HG03108 (cell line): ENCODE results near the gene THRA.
"Not testable (repeated sequence)": the region's sequence is repeated elsewhere in the genome, so short reads cannot be mapped to it uniquely, and the experiment has no call there.

Source experiments
- ATAC-seq: cut with Tn5 transposase; IDR thresholded peaks from one replicate; pipeline ENCODE4 v1.9.1; 2021; ENCODE audit warnings: moderate library complexity; ENCODE audit not compliant: unreplicated experiment

The THRA gene

DNA sequence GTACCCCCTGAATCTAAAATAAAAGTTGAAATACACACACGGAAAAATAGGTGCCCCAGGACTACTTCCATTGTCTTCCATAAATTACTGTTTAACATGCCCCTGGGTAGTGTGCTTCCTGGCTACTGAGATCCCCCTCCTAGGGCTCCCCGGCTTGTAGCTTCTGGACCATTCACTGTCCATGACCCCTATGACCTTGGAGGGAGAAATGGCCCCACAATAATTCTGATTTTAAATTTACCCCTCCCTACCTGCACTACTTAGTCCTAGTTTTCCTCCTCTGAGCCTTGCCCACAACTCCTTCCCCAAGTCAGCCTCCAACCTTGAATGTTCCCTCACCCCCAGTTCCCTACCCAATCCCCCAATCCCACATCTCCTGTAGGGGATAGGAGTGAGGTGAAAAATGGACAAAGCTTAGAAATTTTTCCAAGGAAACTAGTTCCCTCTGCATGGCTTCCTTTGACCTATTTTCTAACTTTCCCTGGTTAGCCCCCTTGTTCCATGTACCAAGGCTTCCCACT, 49.5 kb downstream of the THRA start:
- no peak for ATAC-seq

DNA sequence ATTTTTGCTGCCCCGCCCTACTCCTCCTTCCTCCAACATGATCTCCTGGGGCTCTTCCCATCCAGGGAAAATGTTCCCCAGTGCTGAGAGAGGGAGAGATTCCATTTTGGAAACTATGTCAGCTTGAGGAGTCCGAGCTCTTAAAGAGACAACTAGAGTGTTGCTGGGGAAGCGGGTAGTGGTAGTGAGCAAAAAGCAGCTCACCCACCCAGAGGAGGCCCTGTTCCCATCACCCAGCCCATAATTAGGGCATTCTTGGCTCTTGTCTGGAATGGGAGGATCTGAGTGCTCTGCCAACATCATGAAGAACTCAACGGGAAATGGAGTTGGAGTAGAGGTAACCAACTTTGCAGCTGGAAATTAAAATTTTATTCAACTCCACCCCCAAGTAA, 49.9 kb downstream of the THRA start:
- ATAC-seq = no peak

DNA sequence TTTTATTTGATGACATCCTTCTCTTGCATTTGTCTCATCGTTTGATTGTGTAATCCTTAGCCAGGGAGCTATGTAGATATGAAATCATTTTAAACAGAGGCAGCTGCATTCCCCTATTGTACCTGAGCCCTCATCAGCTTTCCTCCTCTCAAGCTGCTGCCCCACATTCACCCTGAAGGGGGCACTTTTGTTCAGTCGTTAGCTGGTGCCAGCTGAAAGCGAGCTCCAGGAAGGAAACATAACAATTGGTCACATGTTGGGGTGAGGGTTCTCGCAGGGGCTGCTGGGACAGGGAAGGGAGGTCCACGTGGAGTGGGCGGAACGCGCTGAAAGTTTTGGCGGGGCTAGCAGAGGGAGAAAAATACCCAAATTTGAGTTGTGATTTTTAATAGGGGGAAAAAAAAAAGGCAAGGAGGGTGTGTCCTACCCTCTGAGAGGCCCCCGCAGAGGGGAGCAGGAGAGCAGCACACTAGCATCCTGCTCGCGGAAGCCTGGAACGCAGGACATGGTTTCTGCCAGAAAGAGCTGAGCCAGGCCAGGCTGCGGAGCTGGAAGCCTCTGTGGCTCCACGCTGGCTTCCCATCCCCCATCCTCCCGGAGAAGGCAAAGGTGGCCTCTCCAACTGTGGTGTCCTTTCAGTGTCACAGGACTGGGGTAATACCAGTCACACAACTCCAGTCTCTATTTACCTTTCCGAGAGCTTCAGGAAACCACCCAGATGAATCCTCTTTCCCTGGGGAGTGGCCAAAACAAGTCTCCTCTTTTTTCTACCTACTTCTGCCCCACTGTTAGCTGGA, 50.5 kb downstream of the THRA start:
- peak; percentile 72 for ATAC-seq

DNA sequence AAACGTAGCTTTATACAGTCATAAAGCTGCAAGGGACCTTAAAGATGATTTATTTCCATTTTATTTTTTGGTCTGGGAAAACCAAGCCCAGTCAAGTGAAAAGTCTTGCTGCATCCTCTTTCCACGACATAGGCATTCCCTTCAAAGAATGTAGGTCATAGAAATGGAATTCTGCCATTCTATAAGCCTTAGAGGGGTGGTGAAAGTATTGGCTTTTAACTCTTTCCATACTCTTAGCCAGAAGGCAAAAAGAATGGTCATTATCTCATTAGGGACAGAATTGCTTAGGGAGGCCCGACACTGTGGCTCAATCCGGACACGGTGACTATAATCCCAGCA, 51.1 kb downstream of the THRA start:
- ATAC-seq = no peak

DNA sequence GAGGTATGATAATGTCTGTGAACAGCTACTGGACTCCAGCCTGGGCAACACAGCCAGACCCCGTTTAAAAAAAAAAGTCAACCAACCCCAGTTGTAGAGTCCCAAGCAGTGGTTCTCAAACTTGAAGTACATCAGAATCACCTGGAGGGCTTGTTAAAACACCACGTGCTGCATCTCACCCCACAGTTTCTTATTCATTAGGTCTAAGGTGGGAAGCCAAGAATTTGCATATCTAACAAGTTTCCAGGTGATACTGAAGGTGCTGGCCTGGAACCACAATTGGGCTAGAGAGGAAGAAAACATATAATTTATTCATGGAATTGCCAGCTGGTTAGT, 52.3 kb downstream of the THRA start:
- no peak for ATAC-seq

DNA sequence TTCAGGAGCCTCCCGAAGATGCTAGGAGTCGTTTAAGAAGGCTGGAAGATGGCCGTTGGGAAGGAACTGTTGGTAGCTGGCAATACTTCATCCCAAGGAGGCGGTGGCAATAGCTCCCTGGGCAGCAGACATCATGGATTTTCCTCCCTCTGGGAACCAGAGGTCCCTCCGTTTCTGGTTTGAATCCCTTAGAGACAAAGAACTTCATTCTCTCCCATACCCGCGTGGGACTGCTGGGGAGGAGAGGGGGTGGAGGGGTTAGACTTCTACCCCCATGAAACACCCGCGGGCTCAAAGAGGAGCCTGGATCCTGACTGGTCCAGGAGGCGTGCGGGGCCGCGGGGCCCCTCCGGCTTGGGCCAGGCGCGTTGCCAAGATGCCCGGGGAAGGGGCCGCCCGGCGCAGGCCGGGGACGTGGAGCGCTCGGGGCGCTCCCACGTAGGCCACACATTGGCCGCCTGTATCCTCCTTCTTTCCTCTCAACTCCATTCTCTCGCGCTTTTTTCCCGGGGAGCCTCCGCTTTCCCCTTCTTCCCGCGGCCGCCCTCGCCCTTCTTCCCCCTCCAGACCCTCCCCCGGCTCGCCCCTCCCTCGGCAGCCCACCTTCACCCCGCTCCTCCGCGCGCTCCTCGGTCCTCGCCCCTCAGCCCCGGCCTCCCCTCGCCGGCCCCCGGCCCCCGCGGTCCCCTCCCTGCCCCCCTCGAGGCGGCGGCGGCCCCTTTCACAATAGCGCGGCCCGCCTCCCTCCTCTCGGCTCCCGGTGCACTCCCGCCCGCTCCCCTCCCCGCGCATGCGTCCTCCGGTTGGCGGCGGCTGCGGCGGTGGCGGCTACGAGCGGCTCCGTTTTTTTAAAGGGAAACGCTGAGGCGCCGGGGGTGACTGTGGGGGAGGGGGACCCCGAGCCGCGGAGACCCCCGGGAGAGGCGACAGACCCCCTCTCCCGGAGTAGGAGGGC, 58.7 kb downstream of the THRA start, which contains the start of gene MSL1:
TSS of gene MSL1 (plus strand) at position 791 of the 955 bp plus-strand sequence. CDS start 642 bp downstream, outside the sequence.
- no peak for ATAC-seq

DNA sequence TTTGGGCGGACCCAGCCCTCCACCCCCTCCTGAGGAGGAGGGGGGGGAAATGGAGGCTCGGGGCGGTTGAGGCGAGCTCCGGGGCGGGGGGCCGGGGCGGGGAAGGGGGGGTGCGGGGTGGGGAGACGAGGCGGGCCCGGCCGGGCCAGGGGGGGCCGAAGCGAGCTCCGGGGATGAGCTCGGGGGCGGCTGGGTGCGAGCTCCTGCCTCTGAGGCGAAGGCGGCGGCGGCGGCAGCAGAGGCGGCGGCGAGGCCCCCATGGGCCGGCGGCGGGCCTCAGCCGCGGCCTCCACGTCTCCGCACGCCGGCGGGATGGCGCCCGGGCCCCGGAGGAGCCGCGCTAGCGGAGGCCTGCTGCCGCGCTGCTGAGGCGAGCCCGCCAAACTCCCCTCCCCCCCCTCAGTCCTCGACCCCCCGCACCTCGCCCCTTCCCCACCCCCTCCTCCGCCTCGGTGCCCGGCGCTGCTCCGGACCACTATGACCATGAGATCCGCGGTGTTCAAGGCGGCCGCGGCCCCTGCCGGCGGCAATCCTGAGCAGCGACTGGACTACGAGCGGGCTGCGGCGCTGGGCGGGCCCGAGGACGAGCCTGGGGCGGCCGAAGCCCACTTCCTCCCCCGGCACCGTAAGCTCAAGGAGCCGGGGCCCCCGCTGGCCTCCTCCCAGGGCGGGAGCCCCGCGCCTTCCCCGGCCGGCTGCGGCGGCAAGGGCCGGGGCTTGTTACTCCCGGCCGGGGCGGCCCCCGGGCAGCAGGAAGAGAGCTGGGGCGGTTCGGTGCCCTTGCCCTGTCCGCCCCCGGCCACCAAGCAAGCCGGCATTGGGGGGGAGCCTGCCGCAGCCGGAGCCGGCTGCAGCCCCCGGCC, 59.6 kb downstream of the THRA start:
- ATAC-seq = no peak

DNA sequence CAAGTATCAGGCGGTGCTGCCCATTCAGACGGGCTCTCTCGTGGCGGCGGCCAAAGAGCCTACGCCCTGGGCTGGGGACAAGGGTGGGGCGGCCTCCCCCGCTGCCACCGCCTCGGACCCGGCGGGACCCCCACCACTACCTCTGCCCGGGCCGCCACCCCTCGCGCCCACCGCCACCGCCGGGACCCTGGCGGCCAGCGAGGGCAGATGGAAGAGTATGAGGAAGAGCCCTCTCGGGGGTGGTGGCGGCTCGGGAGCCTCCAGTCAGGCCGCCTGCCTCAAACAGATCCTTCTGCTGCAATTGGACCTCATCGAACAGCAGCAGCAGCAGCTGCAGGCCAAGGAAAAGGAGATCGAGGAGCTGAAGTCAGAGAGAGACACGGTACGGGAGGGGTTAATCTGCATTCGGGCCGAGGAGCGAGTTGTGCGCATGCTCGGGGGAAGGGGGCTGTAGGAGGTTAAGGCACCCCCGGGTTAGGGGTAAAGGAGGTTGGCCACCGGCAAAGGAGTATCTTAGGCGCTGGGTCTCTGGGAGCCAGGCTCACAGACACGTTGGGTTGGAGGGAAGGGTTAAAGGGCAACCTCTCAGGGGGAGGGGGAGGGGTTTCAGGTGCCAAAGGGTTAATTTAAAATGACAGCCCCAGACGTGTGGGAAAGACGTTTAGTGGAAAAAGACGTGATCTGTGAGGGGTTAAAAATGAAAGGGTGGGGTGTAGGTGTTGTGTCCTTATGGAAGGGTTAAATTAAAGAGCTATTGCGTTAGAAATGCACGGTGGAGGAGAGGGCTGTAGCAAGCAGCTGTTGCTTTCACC, 60.4 kb downstream of the THRA start:
- ATAC-seq = no peak

DNA sequence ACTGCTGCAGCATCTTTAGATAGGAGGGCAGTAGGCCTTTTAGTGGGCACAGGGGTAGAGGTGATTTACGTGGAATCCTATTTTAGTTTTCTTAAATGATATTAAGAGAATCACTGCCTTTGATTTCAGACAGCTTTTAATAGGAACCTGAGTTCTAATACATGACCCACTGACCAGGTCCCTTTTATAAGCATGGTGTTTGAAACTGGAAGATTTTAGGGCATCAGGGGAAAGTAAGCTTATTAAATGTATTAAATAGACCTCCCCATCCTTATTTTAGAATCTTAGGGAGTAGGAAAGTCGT, 61.0 kb downstream of the THRA start:
- ATAC-seq = no peak

DNA sequence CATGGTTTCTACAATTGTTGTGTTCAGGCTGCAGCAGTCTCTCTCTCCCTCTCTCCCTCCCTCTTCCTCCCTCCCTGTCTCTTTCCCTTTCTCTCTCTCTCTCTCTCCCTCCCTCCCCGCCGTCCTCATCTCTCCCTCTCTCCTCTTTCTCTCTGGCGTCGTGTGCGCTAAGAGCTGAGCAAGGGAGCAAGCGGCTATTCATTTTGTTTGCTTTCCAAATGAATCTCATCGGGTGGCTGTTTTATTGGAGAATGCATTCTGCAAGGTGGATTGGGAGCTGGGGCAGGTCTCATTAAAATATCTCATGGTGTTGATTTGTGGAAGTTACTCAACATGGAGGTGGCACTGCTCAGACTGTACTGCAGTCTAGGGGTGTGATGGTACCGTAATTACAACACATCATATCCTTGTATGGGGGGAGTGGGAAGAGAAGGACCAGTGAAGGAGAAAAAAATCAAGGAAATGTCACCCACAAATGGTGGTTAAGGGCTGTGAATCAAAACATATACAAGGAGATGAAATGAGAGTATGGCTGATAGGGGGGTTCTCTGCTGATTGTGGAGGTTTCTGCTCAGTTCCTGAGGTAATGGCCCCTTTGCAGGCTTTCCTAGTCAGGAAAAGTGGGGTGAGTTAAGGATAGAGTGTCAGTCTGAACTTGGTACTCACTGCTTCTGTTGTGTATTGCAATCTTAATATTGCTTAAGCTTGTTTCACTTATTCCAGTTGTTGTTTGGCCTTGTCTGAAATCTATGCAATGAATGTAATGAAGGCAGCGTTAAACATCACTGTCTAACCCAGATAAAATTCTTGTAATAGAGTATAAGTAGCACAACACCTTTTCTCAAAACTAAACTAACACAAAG, 61.7 kb downstream of the THRA start:
- no peak for ATAC-seq

DNA sequence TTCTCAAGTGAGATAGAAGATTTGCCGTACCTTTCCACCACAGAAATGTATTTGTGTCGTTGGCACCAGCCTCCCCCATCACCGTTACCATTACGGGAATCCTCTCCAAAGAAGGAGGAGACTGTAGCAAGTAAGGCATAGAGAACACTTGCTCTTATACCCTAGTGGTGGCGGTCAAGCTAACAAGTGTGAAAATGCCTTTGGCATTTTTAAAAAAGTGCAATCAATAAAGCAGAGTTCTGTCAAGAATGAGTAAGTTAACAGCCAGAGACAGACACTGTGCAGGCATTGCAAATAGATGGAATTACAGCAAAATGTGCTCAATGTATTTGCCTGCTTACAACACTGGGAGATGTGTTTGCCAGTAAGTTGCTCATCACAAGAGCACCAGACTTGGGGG, 66.7 kb downstream of the THRA start:
- ATAC-seq = no peak

DNA sequence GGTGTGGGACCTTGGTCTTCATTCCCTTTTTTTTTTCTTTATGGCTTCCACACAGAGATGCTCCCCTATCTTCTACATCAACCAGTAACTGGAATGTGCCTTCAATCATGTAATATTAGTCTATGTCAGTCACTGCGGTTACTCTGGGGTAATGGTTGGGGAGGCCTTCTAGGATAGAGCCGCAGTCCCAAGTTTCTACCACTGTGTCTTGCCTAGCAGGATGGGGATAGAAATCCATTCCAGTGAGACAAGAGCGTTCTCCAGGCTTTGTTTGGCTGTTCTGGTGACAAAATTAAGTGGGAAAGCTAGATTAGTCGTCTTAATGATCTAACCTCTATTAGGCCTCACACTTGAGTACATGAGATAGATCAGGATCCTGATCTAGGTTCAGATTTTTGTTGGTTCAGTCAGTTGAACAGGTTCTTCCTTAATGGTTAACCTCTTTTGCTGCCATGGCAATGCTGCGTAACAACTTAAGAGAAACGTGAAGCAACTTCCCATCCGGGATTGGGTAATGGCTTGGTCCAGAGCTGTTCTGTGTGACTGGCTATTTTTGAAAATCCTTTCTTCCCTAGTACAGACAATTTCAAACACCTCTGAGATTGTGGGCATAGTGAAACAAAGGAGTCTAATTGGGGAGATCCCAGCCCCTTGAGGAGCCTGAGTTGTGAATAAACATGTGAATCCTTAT, 67.7 kb downstream of the THRA start:
- no peak for ATAC-seq

DNA sequence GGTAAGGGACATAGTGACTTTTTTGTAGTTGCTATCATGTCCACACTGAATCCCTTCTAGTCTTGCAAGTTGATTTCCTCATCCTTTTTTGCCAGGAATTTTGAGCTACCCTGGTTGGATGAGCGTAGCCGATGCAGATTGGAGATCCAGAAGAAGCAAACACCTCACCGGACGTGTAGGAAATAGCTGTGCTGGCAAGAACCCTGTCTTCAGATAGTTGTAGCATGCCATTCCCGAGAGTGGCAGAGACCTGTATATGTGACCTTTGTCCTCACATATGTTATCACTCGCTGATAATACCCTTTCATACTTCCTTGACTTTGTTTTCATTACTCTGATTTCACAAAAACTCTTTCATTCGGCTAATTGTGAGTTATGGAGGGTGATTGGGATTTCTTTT, 71.4 kb downstream of the THRA start:
- ATAC-seq = no peak

DNA sequence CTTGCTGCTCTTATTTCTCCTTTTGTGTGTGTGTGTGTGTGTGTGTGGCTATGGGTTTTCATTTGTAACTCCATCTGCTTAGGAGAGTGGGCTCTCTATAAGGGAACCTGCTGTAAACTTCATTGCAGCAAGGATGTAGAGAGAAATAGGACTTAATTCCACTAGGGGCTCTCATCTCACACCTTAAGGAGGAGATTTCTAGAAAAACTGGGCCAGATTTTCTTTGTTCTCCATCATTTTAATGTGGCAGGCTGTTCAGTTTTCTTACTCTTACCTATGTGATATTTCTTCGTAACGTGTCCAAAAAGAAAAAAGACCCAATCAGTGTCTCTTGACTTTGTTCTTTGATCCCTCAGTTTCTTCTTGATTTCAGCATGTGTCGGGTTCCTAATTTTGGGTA, 73.1 kb downstream of the THRA start:
- no peak for ATAC-seq

DNA sequence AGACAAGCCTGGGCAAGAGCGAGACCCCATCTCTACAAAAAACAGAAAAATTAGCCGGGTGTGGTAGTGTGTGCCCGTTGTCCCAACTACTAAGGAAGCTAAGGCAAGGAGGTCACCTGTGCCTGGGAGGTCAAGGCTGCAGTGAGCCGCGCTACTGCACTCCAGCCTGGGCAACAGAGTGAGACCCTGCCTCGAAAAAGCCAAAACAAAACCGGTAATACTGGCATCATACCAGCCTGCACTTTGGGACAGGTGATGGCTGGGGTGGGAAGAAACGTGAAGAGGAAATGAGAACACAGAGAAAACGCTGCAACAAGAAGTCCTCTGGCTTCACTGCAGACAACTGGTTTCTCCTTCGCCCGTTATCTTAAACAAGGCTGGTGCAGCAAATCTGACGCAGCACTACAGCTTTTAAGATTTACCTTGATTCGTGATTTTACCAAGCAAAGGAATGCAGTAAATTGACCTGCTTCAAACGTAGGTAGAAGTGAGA, 76.8 kb downstream of the THRA start:
- ATAC-seq = peak; percentile 13

DNA sequence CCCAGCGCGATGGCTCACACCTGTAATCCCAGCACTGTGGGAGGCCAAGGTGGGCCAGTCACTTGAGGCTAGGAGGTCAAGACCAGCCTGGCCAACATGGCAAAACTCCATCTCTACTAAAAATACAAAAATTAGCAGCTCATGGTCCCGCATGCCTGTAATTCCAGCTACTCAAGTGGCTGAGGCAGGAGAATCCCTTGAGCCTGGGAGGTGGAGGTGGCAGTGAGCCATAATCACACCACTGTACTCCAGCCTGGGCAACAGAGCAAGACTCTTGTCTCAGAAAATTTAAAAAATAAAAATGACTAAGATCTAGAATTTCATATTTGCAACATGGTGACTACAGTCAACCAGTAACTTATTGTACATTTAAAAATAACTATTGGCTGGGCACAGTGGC, 80.4 kb downstream of the THRA start:
- not testable (repeated sequence) for ATAC-seq
